K562 (cell line): ENCODE results near the gene CFAP54. TPM values are rescaled to one million over a fixed set of nuclear protein-coding genes. Genes with fewer than 3 reads are reported as not detected.

ENCODE experiments used
- ATAC-seq: fragments of 200-7000 bp; cut with Tn5 transposase; 3 replicates; pipeline ENCODE4 v1.9.1; 2020; ENCODE audit warnings: moderate library complexity
- BruUV-seq: library from RNA; stranded (reverse); fragments of 400-500 nt; replicated peaks from 2 replicates; lab custom pipeline; 2021; lab: Mats Ljungman, UMichigan
- CTCF ChIA-PET: fragments of 300-600 bp; formaldehyde crosslinking; extraction: SDS; loops from one replicate; lab custom pipeline; 2021; ENCODE audit warnings: low intra/inter-chr PET ratio; lab: Yijun Ruan, JAX
- POLR2A ChIA-PET: fragments of 300-600, 350-650 bp; sonication (Branson Sonifier 250); formaldehyde crosslinking; extraction: SDS; loops from one replicate; lab custom pipeline; 2021; ENCODE audit warnings: antibody characterized with exemption, inconsistent platforms; lab: Yijun Ruan, JAX
- DNase-seq, 4 experiments: peaks; one replicate each; pipeline versions ENCODE4 v3.0.0 to v3.0.0-alpha.2; 2011 to 2018; ENCODE audit warnings: low spot score in 3 of 4, mixed read lengths in 3 of 4; ENCODE audit errors: extremely low read depth in 1 of 4
- FAIRE-seq: peaks from 2 replicates; lab custom pipeline; 2011; peaks lifted over from hg19 to GRCh38; lab: Jason Lieb, UNC
- H2AFZ ChIP-seq: 2 replicates; pipeline ENCODE4 v1.6.0; 2011; ENCODE audit warnings: low read depth, low read length, control low read depth, inconsistent platforms
- H3K27ac ChIP-seq: fragments of 200-600 bp; 3 replicates; pipeline ENCODE4 v1.8.0; 2011; ENCODE audit warnings: low read depth, mild to moderate bottlenecking, control low read depth, inconsistent platforms, low read length, moderate library complexity, mixed read lengths; ENCODE audit errors: extremely low read depth
- H3K27me3 ChIP-seq, 2 experiments: fragments of 300-600 bp in 1 of 2; 2 replicates in 1 of 2; 3 replicates in 1 of 2; pipeline versions ENCODE4 v1.6.0 to v1.8.0; 2011; ENCODE audit warnings: inconsistent platforms in 2 of 2, low read length in 2 of 2, mild to moderate bottlenecking in 1 of 2, mixed read lengths in 1 of 2, moderate library complexity in 1 of 2; ENCODE audit not compliant: control insufficient read depth in 2 of 2, insufficient read depth in 2 of 2
- H3K36me3 ChIP-seq: fragments of 300-600 bp; 3 replicates; pipeline ENCODE4 v1.8.0; 2011; ENCODE audit warnings: mild to moderate bottlenecking, low read length, inconsistent platforms; ENCODE audit not compliant: control insufficient read depth, insufficient read depth
- H3K4me1 ChIP-seq, 2 experiments: fragments of 200-600 bp in 1 of 2; replicated peaks in 1 of 2; 2 replicates in 1 of 2; 3 replicates in 1 of 2; pipeline versions ENCODE4 v1.5.1 to v1.8.0; 2011; ENCODE audit warnings: inconsistent platforms in 2 of 2, low read length in 2 of 2, mild to moderate bottlenecking in 1 of 2, mixed read lengths in 1 of 2, moderate library complexity in 1 of 2; ENCODE audit not compliant: control insufficient read depth in 2 of 2, insufficient read depth in 2 of 2
- H3K4me2 ChIP-seq: 2 replicates; pipeline ENCODE4 v1.6.1; 2011; ENCODE audit warnings: low read length, control low read depth, inconsistent platforms, mixed read lengths; ENCODE audit not compliant: insufficient read depth
- H3K4me3 ChIP-seq: fragments of 200-600 bp; sonication (generic), shearing (Covaris generic); 2 replicates; pipeline ENCODE4 v1.5.1; 2016; ENCODE audit warnings: control low read depth, inconsistent platforms
- H3K79me2 ChIP-seq: fragments of 200-600 bp; 3 replicates; pipeline ENCODE4 v1.8.0; 2011; ENCODE audit warnings: low read length, inconsistent platforms; ENCODE audit not compliant: control insufficient read depth, insufficient read depth
- H3K9ac ChIP-seq, 2 experiments: 2 replicates each; pipeline versions ENCODE4 v1.6.0 to v1.6.1; 2011; ENCODE audit warnings: low read depth in 2 of 2, low read length in 2 of 2, control low read depth in 1 of 2, inconsistent platforms in 1 of 2, mild to moderate bottlenecking in 1 of 2, mixed read lengths in 1 of 2; ENCODE audit not compliant: insufficient read depth in 1 of 2
- H3K9me1 ChIP-seq: one replicate; pipeline ENCODE4 v1.6.0; 2011; ENCODE audit warnings: inconsistent platforms, mild to moderate bottlenecking, low read length, moderate library complexity; ENCODE audit not compliant: control insufficient read depth, insufficient read depth
- H3K9me3 ChIP-seq: replicated peaks from 2 replicates; pipeline ENCODE4 v1.5.1; 2011; ENCODE audit warnings: low read depth, low read length, inconsistent platforms; ENCODE audit not compliant: control insufficient read depth, insufficient read depth
- H4K20me1 ChIP-seq: replicated peaks from 2 replicates; pipeline ENCODE4 v1.6.1; 2011; ENCODE audit warnings: low read length, inconsistent platforms, mixed read lengths; ENCODE audit not compliant: control insufficient read depth, insufficient read depth
- ATF3 ChIP-seq, 2 experiments: fragments of 450-650 bp in 1 of 2; sonication (generic) in 1 of 2; formaldehyde crosslinking in 1 of 2; IDR thresholded peaks in 1 of 2; conservative IDR thresholded peaks in 1 of 2; 2 replicates each; pipeline versions ENCODE4 v1.6.1 to v1.8.1; 2016 to 2023; ENCODE audit warnings: mild to moderate bottlenecking in 2 of 2, moderate library complexity in 2 of 2, inconsistent platforms in 1 of 2, missing genetic modification reagents in 1 of 2
- CBFA2T2 ChIP-seq: fragments of 450-650 bp; conservative IDR thresholded peaks from 2 replicates; pipeline ENCODE4 v1.6.1; 2017; ENCODE audit warnings: mild to moderate bottlenecking
- ELF2 ChIP-seq: fragments of 250-450 bp; sonication (Bioruptor Pico); IDR thresholded peaks from 2 replicates; pipeline ENCODE4 v1.5.0; 2021; ENCODE audit warnings: mild to moderate bottlenecking
- ESRRB ChIP-seq: fragments of 250-450 bp; sonication (Bioruptor Pico); IDR thresholded peaks from 2 replicates; pipeline ENCODE4 v1.5.0; 2020; ENCODE audit warnings: mild to moderate bottlenecking, moderate library complexity, borderline replicate concordance
- KAT2B ChIP-seq: IDR thresholded peaks from one replicate; pipeline ENCODE4 v1.6.1; 2012; ENCODE audit warnings: low read depth, mild to moderate bottlenecking, control low read depth, inconsistent platforms, low read length, moderate library complexity
- NFE2L1 ChIP-seq: fragments of 450-650 bp; IDR thresholded peaks from 2 replicates; pipeline ENCODE4 v1.6.1; 2016; ENCODE audit warnings: missing genetic modification characterization, low read depth, mild to moderate bottlenecking, missing compliant biosample characterization, moderate library complexity, borderline replicate concordance
- NUFIP1 ChIP-seq: fragments of 450-650 bp; IDR thresholded peaks from 2 replicates; pipeline ENCODE4 v1.6.1; 2018; ENCODE audit not compliant: partially characterized antibody
- POLR3A ChIP-seq: IDR thresholded peaks from 2 replicates; pipeline ENCODE4 v1.6.1; 2011; ENCODE audit warnings: borderline replicate concordance, mild to moderate bottlenecking, moderate library complexity; ENCODE audit not compliant: insufficient read length, insufficient read depth; ENCODE audit errors: extremely low read depth
- RBM14 ChIP-seq: fragments of 200-400 bp; formaldehyde crosslinking; IDR thresholded peaks from 2 replicates; pipeline ENCODE4 v1.6.1; 2018; ENCODE audit warnings: low read depth, mild to moderate bottlenecking, low read length, moderate library complexity, borderline replicate concordance; ENCODE audit not compliant: insufficient read depth
- SOX6 ChIP-seq: fragments of 450-650 bp; IDR thresholded peaks from 2 replicates; pipeline ENCODE4 v1.6.1; 2014; ENCODE audit warnings: mild to moderate bottlenecking
- STAT5B ChIP-seq: fragments of 250-450 bp; sonication (Bioruptor Pico); IDR thresholded peaks from 2 replicates; pipeline ENCODE4 v1.8.0; 2021; ENCODE audit warnings: mild to moderate bottlenecking, inconsistent platforms
- ZNF551 ChIP-seq: fragments of 250-450 bp; sonication (Bioruptor Pico); IDR thresholded peaks from 2 replicates; pipeline ENCODE4 v1.5.0; 2021; ENCODE audit warnings: mild to moderate bottlenecking, moderate library complexity
- ZNF785 ChIP-seq: fragments of 250-450 bp; sonication (Bioruptor Pico); IDR thresholded peaks from 2 replicates; pipeline ENCODE4 v1.4.0; 2020; ENCODE audit warnings: mild to moderate bottlenecking
- WGBS: fragments of 100-300 bp; shearing (Covaris generic); methylation state at CpG from one replicate; pipeline ENCODE4 v1.1.6; 2016; ENCODE audit warnings: low coverage, mixed read lengths; ENCODE audit not compliant: insufficient coverage; ENCODE audit errors: missing lambda C conversion rate; 5-methylcytosine and 5-hydroxymethylcytosine counted together
- in situ Hi-C: fragments of 300-500 bp; cut with MboI; formaldehyde crosslinking; loops from 4 replicates; pipeline ENCODE4 v1.15.0; 2018; ENCODE audit warnings: inconsistent platforms, mixed read lengths
- intact Hi-C: fragments of 100-400 bp; cut with micrococcal nuclease; formaldehyde crosslinking; loops from 2 replicates; pipeline ENCODE4 v1.14.2; 2022
- polyA plus RNA-seq, 8 experiments: library from polyadenylated mRNA; depleted of rRNA in 4 of 8; stranded (reverse) in 5 of 8; unstranded in 3 of 8; fragments of >200 nt; fragmentation: Nextera tagmentation in 2 of 8; fragmentation: Illumina TruSeq in 1 of 8; extraction: Ambion mirVana in 2 of 8; extraction: Trizol in 1 of 8; gene quantifications; 2 replicates each; pipeline versions ENCODE4 v1.2.1 to v1.2.3, GENCODE V29; 2011 to 2014; ENCODE audit warnings: inconsistent platforms in 1 of 8, missing spikeins in 1 of 8
- total RNA-seq, 7 experiments: library from RNA; depleted of rRNA in 6 of 7; stranded (reverse); fragments of >200 nt in 6 of 7; fragmentation: Illumina TruSeq in 2 of 7; extraction: Trizol in 2 of 7; gene quantifications; 2 replicates each; pipeline versions ENCODE4 v1.2.1 to v1.2.3, GENCODE V29; 2011 to 2021; ENCODE audit warnings: low replicate concordance in 1 of 7
- TF ChIP-seq, protein P1 (sequence below), 2 experiments: fragments of 450-650 bp; IDR thresholded peaks; 2 replicates each; pipeline ENCODE4 v1.6.1; 2016

The CFAP54 gene
- total and polyA plus RNA-seq, 9 of the 15 experiments (the other 6 are each of a cell fraction or from before 2014, with no cell fraction given), result 0.03 to 0.23 (median 0.10) TPM; not detected in 3

- H2AFZ ChIP-seq, result peak overlapping the region; percentile 94
- WGBS, result 8% methylated on average over 3 of the region's 3 CpGs
- TF ChIP-seq ZNF551 (CRISPR knock-in tag) (no peak), ELF2 (CRISPR knock-in tag) (no peak), KAT2B (no peak), STAT5B (CRISPR knock-in tag) (no peak), SOX6 (no peak), ZNF785 (CRISPR knock-in tag) (no peak), NUFIP1 (no peak), NFE2L1 (tag) (no peak), CBFA2T2 (no peak), RBM14 (no peak), POLR3A (no peak), ESRRB (CRISPR knock-in tag) (no peak), ATF3 (IDR thresholded peaks at IDR 0.05) (no peak), ATF3 (CRISPR knock-in tag; conservative IDR thresholded peaks at IDR 0.05) (no peak)
- TF ChIP-seq, protein P1, sequence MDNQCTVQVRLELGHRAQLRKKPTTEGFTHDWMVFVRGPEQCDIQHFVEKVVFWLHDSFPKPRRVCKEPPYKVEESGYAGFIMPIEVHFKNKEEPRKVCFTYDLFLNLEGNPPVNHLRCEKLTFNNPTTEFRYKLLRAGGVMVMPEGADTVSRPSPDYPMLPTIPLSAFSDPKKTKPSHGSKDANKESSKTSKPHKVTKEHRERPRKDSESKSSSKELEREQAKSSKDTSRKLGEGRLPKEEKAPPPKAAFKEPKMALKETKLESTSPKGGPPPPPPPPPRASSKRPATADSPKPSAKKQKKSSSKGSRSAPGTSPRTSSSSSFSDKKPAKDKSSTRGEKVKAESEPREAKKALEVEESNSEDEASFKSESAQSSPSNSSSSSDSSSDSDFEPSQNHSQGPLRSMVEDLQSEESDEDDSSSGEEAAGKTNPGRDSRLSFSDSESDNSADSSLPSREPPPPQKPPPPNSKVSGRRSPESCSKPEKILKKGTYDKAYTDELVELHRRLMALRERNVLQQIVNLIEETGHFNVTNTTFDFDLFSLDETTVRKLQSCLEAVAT (IDR thresholded peaks at IDR 0.05), result no peak
- peak overlapping the region in 1 of 2 experiments; percentile 86; a peak in 2 of 4 replicates for H3K9ac ChIP-seq
- in situ Hi-C loops, result no loop called here
- H3K79me2 ChIP-seq, result peaks cover 38% of the 10 kb centered on the region
- peak overlapping the region; percentile 92 for H3K4me2 ChIP-seq
- H3K27ac ChIP-seq, result peak overlapping the region; percentile 85
- H3K9me1 ChIP-seq, result no peaks in the 10 kb centered on the region
- peaks cover 8 to 9% of the 10 kb centered on the region in 2 experiments; a peak in 4 of 5 replicates for H3K4me1 ChIP-seq
- H3K9me3 ChIP-seq, result no peaks in the 10 kb centered on the region
- intact Hi-C loops, result loop anchor here (10.0 kb wide), 1 partner anchor 1596 kb away; no protein-coding TSS in a partner anchor
- CTCF ChIA-PET, result interaction anchor here (0.7 kb wide), 1 partner anchor 20 kb away, joined by 3 read pairs; no protein-coding TSS in a partner anchor
- H4K20me1 ChIP-seq, result no peaks in the 10 kb centered on the region
- FAIRE-seq (no peak), DNase-seq (no peak), ATAC-seq (no peak)
- H3K4me3 ChIP-seq, result peak overlapping the region; percentile 68
- POLR2A ChIA-PET, result interaction anchor here (1.5 kb wide), 1 partner anchor 9 kb away, joined by 4 read pairs; no protein-coding TSS in a partner anchor
- H3K36me3 ChIP-seq, result peaks cover 7% of the 10 kb centered on the region; the same call in 2 of the 3 replicates
- no TSS peak for BruUV-seq
- no peaks in the 10 kb centered on the region for H3K27me3 ChIP-seq
These were observed 419.0 kb downstream of the CFAP54 start for GRCh38 chr12:96908423-96908675.
